Adrenal gland (tissue), 12 donors: ENCODE results near the gene SPOUT1. TPM values are rescaled to one million over a fixed set of nuclear protein-coding genes. Genes with fewer than 3 reads are reported as not detected.

Experiments
- DNase-seq, 7 donors: peaks; one replicate each; pipeline ENCODE4 v3.0.0-alpha.2; 2019 to 2020
- H3K27ac ChIP-seq, 5 donors: fragments of 200-600 bp; sonication (generic) in 4 of 5; 1 replicate in 3 of 5; 2 replicates in 2 of 5; pipeline versions ENCODE4 v1.5.1 to v1.8.0; 2016 to 2020; ENCODE audit warnings: mild to moderate bottlenecking in 1 of 5
- H3K27me3 ChIP-seq: fragments of 200-600 bp; 2 replicates; pipeline ENCODE4 v1.8.0; 2021
- H3K36me3 ChIP-seq, 2 donors: fragments of 200-600 bp; replicated peaks in 1 of 2; 1 replicate in 1 of 2; 2 replicates in 1 of 2; pipeline versions ENCODE4 v1.5.1 to v1.8.0; 2018 to 2022
- H3K4me1 ChIP-seq, 2 donors: fragments of 200-600 bp; replicated peaks in 1 of 2; 1 replicate in 1 of 2; 2 replicates in 1 of 2; pipeline versions ENCODE4 v1.5.1 to v1.8.0; 2018 to 2021
- H3K4me3 ChIP-seq, 4 donors: fragments of 200-600 bp; sonication (generic) in 3 of 4; one replicate each; pipeline ENCODE4 v1.5.1; 2016 to 2018
- H3K9me3 ChIP-seq, 3 donors: fragments of 200-600 bp; sonication (generic) in 1 of 3; replicated peaks in 1 of 3; 1 replicate in 2 of 3; 2 replicates in 1 of 3; pipeline versions ENCODE4 v1.5.1 to v1.8.0; 2016 to 2021
- CTCF ChIP-seq, 6 experiments: fragments of 450-650 bp in 4 of 6; fragments of 200-600 bp in 2 of 6; sonication (generic) in 1 of 6; IDR thresholded peaks; 1 replicate in 5 of 6; 2 replicates in 1 of 6; pipeline versions ENCODE4 v1.5.1 to v1.8.0; 2016 to 2021; ENCODE audit warnings: antibody characterized with exemption in 6 of 6, mild to moderate bottlenecking in 2 of 6, moderate library complexity in 1 of 6
- POLR2A ChIP-seq, 2 donors: fragments of 450-650 bp; IDR thresholded peaks; one replicate each; pipeline ENCODE4 v1.6.1; 2017; ENCODE audit warnings: antibody characterized with exemption in 2 of 2, mild to moderate bottlenecking in 2 of 2, moderate library complexity in 1 of 2
- WGBS, 4 donors: extraction: QIAGEN DNeasy Blood & Tissue Kit in 2 of 4; methylation state at CpG; one replicate each; pipeline versions ENCODE4 v1.1.5 to v1.1.7; 2013 to 2017; 5-methylcytosine and 5-hydroxymethylcytosine counted together
- intact Hi-C, 2 donors: fragments of 100-400 bp; cut with DNase I; formaldehyde crosslinking; loops; one replicate each; pipeline versions ENCODE4 v1.14.1 to v1.15.0; 2022 to 2023
- polyA plus RNA-seq, 3 donors: library from polyadenylated mRNA; stranded (reverse); fragments of 200-250 nt in 2 of 3; fragments of 350-450 nt in 1 of 3; fragmentation: Illumina TruSeq in 1 of 3; extraction: RNeasy Lipid Tissue Mini Kit (QIAGEN cat#74804) in 1 of 3; gene quantifications; one replicate each; pipeline ENCODE4 v1.2.3, GENCODE V29; 2013 to 2014
- total RNA-seq, 9 donors: library from RNA; depleted of rRNA in 4 of 9; stranded (reverse); fragments of >200 nt in 4 of 9; fragments of 120-200 nt in 1 of 9; fragmentation: NEBNext Ultra II Directional in 1 of 9; extraction: Animal tissue kit (Norgen Biotek cat#: 25700) in 1 of 9; gene quantifications; one replicate each; pipeline versions ENCODE4 v1.1.0 to v1.2.4, GENCODE V29; 2013 to 2023
- donor health status: healthy with polysubstance abuse.
- donor health status: Bipolar disorder and iron deficiency.
- donor health status: DM: yes; HTN: yes; CAD: no.
- donor health status: DM: no; HTN: no; CAD: no.
- donor health status: DM: no; HTN: no; CAD: no.
- donor health status: DM: yes; HTN: yes; CAD: no.

The SPOUT1 gene
- total and polyA plus RNA-seq, 12 donors, result 18.5 to 56.3 (median 39.4) TPM

GRCh38 chr9:128774804-128775203 lies 54.8 kb downstream of the SPOUT1 start:
- 86 to 95% (median 91%) methylated on average over 1 of the region's 1 CpG for WGBS, 4 donors
- Histone ChIP-seq H3K27me3 (no peaks in the 10 kb centered on the region), H3K9me3 (no peaks in the 10 kb centered on the region), H3K4me3 (no peak overlapping the region), H3K36me3 (no peaks in the 10 kb centered on the region), H3K4me1 (peaks cover 10 to 19% of the 10 kb centered on the region in 2 donors), H3K27ac (no peak overlapping the region)
- TF ChIP-seq CTCF (IDR thresholded peaks at IDR 0.05) (no peak), POLR2A (IDR thresholded peaks at IDR 0.05) (no peak)
- DNase-seq, result no peak
- intact Hi-C loops, result no loop called here

DNA sequence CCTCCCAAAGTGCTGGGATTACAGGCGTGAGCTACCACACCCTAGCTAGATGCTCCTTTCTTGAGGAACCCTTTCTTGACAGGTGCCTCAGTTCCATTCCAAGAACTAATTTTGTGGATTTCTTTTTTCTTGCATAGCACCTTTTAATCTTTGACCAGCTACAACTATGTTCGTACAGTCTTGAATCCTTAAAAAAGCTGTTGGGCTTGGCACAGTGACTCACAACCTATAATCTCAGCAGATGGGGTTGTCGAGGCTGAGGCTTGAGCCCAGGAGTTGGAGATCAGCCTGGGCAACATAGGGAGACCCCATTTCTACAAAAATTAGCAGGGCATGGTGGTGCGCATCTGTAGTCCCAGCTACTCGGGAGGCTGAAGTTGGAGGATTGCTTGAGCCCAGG lies 56.5 kb downstream of the SPOUT1 start:
- no peaks in the 10 kb centered on the region for H3K27me3 ChIP-seq
- no peak for DNase-seq
- H3K36me3 ChIP-seq, result no peaks in the 10 kb centered on the region
- WGBS, 4 donors, result 68 to 87% (median 77%) methylated on average over 4 to 5 of the region's 5 CpGs
- no peak overlapping the region for H3K27ac ChIP-seq
- TF ChIP-seq POLR2A (IDR thresholded peaks at IDR 0.05) (no peak), CTCF (IDR thresholded peaks at IDR 0.05) (no peak)
- intact Hi-C loops, result no loop called here
- H3K9me3 ChIP-seq, result no peaks in the 10 kb centered on the region
- peaks cover 10 to 28% of the 10 kb centered on the region in 2 donors for H3K4me1 ChIP-seq
- H3K4me3 ChIP-seq, result no peak overlapping the region

- peak within 1 kb of the TSS; percentile 25 to 83 (median 75) for H3K4me3 ChIP-seq
These were observed 57.7 kb downstream of the SPOUT1 start, which contains the start of gene ZER1 for GRCh38 chr9:128771745-128772519. ZER1 (minus strand) TSS chr9:128771927; CDS start chr9:128755565, 16,362 bp downstream.

More at GRCh38 chr9:128771745-128772519, 57.7 kb downstream of the SPOUT1 start, which contains the start of gene ZER1:
- TF ChIP-seq CTCF (IDR thresholded peaks at IDR 0.05) (peak in 1 of 6 experiments; percentile 13), POLR2A (IDR thresholded peaks at IDR 0.05) (peak; percentile 62 to 83)
- H3K27ac ChIP-seq, result peak within 1 kb of the TSS; percentile 74 to 96 (median 88)
- peak; percentile 92 to 97 (median 94) for DNase-seq
- no peaks in the 10 kb centered on the region for H3K36me3 ChIP-seq
- 1 to 10% (median 2%) methylated on average over 2 to 72 of the region's 72 CpGs for WGBS, 4 donors
- no peaks in the 10 kb centered on the region for H3K9me3 ChIP-seq
- peaks cover 10 to 28% of the 10 kb centered on the region in 2 donors for H3K4me1 ChIP-seq
- intact Hi-C loops, result no loop called here
- no peaks in the 10 kb centered on the region for H3K27me3 ChIP-seq
